Stimulated activated CD8-positive, alpha-beta memory T cell treated with anti-CD3 and anti-CD28 coated beads, Interleukin-15, amount 100 ng/mL, for 4 hours (primary cell): ENCODE measurements around the gene ZFTA.

Source experiments
- DNase-seq, 2 donors: peaks; one replicate each; pipeline ENCODE4 v3.0.0-alpha.2; 2020; ENCODE audit warnings: low read depth in 2 of 2

ZFTA gene

GRCh38 chr11:63749624-63750023 is 19.0 kb downstream of the ZFTA start:
- DNase-seq = no peak

GRCh38 chr11:63747011-63747410 is 21.6 kb downstream of the ZFTA start:
- DNase-seq = no peak

GRCh38 chr11:63745304-63746170 is 23.0 kb downstream of the ZFTA start:
- DNase-seq = no peak

- DNase-seq = peak in 1 of 2 donors; percentile 31
Measured at GRCh38 chr11:63738720-63739360, 29.7 kb downstream of the ZFTA start.

GRCh38 chr11:63737718-63738117 is 30.9 kb downstream of the ZFTA start:
- no peak for DNase-seq

- DNase-seq = no peak
Measured at GRCh38 chr11:63736864-63737263, 31.7 kb downstream of the ZFTA start.

GRCh38 chr11:63729326-63729725 is 39.2 kb downstream of the ZFTA start:
- DNase-seq = no peak

- no peak for DNase-seq
Measured at GRCh38 chr11:63720611-63721010, 48.0 kb downstream of the ZFTA start.

GRCh38 chr11:63719987-63720386 is 48.6 kb downstream of the ZFTA start:
- DNase-seq = no peak

- DNase-seq = no peak
Measured at GRCh38 chr11:63719001-63719400, 49.6 kb downstream of the ZFTA start.
